Heart right ventricle (tissue), 16 donors: ENCODE data around the gene SLC5A5. TPM values are rescaled to one million over a fixed set of nuclear protein-coding genes. Genes with fewer than 3 reads are reported as not detected.
"Not testable (repeated sequence)": the region's sequence is repeated elsewhere in the genome, so short reads cannot be mapped to it uniquely, and the experiment has no call there.

Source experiments
- ATAC-seq, 8 donors: fragments of 200-7000 bp; cut with Tn5 transposase; one replicate each; pipeline ENCODE4 v1.9.1; 2020; ENCODE audit warnings: mild to moderate bottlenecking in 8 of 8, moderate library complexity in 8 of 8, moderate number of reproducible peaks in 1 of 8
- DNase-seq, 2 donors: peaks; one replicate each; pipeline ENCODE4 v3.0.0-alpha.2; 2020
- H3K27ac ChIP-seq, 10 donors: fragments of 200-600 bp; sonication (generic) in 2 of 10; one replicate each; pipeline versions ENCODE4 v1.5.0 to v1.8.0; 2020 to 2022; ENCODE audit warnings: mild to moderate bottlenecking in 3 of 10
- H3K27me3 ChIP-seq, 7 donors: fragments of 200-600 bp; one replicate each; pipeline ENCODE4 v1.8.0; 2021 to 2022; ENCODE audit warnings: mild to moderate bottlenecking in 2 of 7
- H3K36me3 ChIP-seq, 9 donors: fragments of 200-600 bp; sonication (generic) in 1 of 9; one replicate each; pipeline versions ENCODE4 v1.5.0 to v1.8.0; 2020 to 2022; ENCODE audit warnings: mild to moderate bottlenecking in 2 of 9
- H3K4me1 ChIP-seq, 9 donors: fragments of 200-600 bp; sonication (generic) in 1 of 9; one replicate each; pipeline versions ENCODE4 v1.5.0 to v1.8.0; 2020 to 2022; ENCODE audit warnings: mild to moderate bottlenecking in 4 of 9
- H3K4me3 ChIP-seq, 10 donors: fragments of 200-600 bp; sonication (generic) in 2 of 10; one replicate each; pipeline versions ENCODE4 v1.5.0 to v1.8.0; 2020 to 2022; ENCODE audit warnings: mild to moderate bottlenecking in 7 of 10, moderate library complexity in 2 of 10
- H3K9me3 ChIP-seq, 11 donors: fragments of 200-600 bp in 10 of 11; sonication (generic) in 2 of 11; one replicate each; pipeline versions ENCODE4 v1.5.0 to v1.8.0; 2013 to 2022; ENCODE audit warnings: mild to moderate bottlenecking in 2 of 11, control low read depth in 1 of 11, moderate library complexity in 1 of 11
- WGBS, 2 donors: extraction: QIAGEN DNeasy Blood & Tissue Kit; methylation state at CpG; one replicate each; pipeline ENCODE4 v1.1.7; 2013; ENCODE audit warnings: inconsistent platforms in 1 of 2; 5-methylcytosine and 5-hydroxymethylcytosine counted together
- intact Hi-C, 10 donors: fragments of 100-400 bp; cut with DNase I; formaldehyde crosslinking; loops; one replicate each; pipeline versions ENCODE4 v1.11.1 to v1.14.2; 2022
- polyA plus RNA-seq, 2 donors: library from polyadenylated mRNA; stranded (reverse); fragments of 200-250 nt; gene quantifications; one replicate each; pipeline ENCODE4 v1.2.3, GENCODE V29; 2013
- total RNA-seq, 10 donors: library from RNA; stranded (reverse); fragmentation: NEBNext Ultra II Directional in 3 of 10; extraction: Animal tissue kit (Norgen Biotek cat#: 25700) in 3 of 10; gene quantifications; one replicate each; pipeline versions ENCODE4 v1.2.1 to v1.2.4, GENCODE V29; 2021 to 2023
- TF ChIP-seq, protein P1 (sequence below), 9 donors: fragments of 200-600 bp; sonication (generic) in 2 of 9; IDR thresholded peaks; one replicate each; pipeline versions ENCODE4 v1.5.0 to v1.8.0; 2021 to 2022; ENCODE audit warnings: antibody characterized with exemption in 9 of 9, mild to moderate bottlenecking in 5 of 9, moderate library complexity in 1 of 9
- donor health status: Arrhythmogenic right ventricular cardiomyopathy.
- donor health status: ischemic (EF 13 %, LVEDD 7.1; RV severe dilation, severe dysfunction).
- donor health status: healthy with polysubstance abuse.
- donor health status: DM: no; HTN: yes; CAD: no.
- donor health status: DM: no; HTN: no; CAD: no.
- donor health status: ischemic (EF 25% LVEDD 6.9; RV normal size, moderate dysfunction).
- donor health status: ischemic (EF 25% LVEDD 5.7; RV mildly dilated, moderate dysfunction).
- donor health status: healthy.
- donor health status: DM: yes; HTN: yes; CAD: no.
- donor health status: Ischemic cardiomyopathy.
- donor health status: ischemic (EF 35%, LVEDD 5.7; RV mildly dilated, moderate dysfunction).
- donor health status: nonischemic (EF 11% LVEDD 7.7; RV severe dilation, severe dysfunction).
- donor health status: DM: yes; HTN: yes; CAD: no.
- donor health status: PGD.
- donor health status: ischemic (EF 29% LVEDD 5.4; RV normal size, mild dysfunction).
- donor health status: nonischemic (EF 23%, LVEDD 6.1; RV moderate dilation, normal function).

Gene SLC5A5
- total and polyA plus RNA-seq, 12 donors, result 0.16 TPM; not detected in 11

DNA sequence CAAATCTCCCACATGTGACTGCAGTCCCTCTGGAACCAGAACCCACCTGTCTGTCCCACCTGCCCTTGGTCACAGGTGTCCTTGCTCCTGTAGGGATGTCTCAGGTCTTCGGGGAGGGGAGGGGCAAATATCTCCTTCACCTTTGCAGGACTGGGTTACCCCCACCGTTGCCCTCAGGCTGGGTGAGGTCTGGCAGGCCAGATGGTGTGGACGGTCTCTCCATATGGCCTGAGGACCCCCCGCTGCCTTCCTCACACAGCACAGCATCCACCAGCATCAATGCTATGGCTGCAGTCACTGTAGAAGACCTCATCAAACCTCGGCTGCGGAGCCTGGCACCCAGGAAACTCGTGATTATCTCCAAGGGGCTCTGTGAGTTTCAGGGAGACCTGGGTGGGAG is 10.0 kb downstream of the SLC5A5 start:
- TF ChIP-seq, protein P1, sequence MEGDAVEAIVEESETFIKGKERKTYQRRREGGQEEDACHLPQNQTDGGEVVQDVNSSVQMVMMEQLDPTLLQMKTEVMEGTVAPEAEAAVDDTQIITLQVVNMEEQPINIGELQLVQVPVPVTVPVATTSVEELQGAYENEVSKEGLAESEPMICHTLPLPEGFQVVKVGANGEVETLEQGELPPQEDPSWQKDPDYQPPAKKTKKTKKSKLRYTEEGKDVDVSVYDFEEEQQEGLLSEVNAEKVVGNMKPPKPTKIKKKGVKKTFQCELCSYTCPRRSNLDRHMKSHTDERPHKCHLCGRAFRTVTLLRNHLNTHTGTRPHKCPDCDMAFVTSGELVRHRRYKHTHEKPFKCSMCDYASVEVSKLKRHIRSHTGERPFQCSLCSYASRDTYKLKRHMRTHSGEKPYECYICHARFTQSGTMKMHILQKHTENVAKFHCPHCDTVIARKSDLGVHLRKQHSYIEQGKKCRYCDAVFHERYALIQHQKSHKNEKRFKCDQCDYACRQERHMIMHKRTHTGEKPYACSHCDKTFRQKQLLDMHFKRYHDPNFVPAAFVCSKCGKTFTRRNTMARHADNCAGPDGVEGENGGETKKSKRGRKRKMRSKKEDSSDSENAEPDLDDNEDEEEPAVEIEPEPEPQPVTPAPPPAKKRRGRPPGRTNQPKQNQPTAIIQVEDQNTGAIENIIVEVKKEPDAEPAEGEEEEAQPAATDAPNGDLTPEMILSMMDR (IDR thresholded peaks at IDR 0.05), result no peak
- Histone ChIP-seq H3K9me3 (no peaks in the 10 kb centered on the region), H3K27me3 (peaks cover 0 to 38% (median 11%) of the 10 kb centered on the region in 7 donors), H3K27ac (no peak overlapping the region), H3K4me3 (no peak overlapping the region), H3K4me1 (no peaks in the 10 kb centered on the region), H3K36me3 (no peaks in the 10 kb centered on the region)
- no peak for DNase-seq
- intact Hi-C loops, result no loop called here
- WGBS, 2 donors, result 67 to 68% methylated on average over 7 of the region's 7 CpGs
- ATAC-seq, result no peak

DNA sequence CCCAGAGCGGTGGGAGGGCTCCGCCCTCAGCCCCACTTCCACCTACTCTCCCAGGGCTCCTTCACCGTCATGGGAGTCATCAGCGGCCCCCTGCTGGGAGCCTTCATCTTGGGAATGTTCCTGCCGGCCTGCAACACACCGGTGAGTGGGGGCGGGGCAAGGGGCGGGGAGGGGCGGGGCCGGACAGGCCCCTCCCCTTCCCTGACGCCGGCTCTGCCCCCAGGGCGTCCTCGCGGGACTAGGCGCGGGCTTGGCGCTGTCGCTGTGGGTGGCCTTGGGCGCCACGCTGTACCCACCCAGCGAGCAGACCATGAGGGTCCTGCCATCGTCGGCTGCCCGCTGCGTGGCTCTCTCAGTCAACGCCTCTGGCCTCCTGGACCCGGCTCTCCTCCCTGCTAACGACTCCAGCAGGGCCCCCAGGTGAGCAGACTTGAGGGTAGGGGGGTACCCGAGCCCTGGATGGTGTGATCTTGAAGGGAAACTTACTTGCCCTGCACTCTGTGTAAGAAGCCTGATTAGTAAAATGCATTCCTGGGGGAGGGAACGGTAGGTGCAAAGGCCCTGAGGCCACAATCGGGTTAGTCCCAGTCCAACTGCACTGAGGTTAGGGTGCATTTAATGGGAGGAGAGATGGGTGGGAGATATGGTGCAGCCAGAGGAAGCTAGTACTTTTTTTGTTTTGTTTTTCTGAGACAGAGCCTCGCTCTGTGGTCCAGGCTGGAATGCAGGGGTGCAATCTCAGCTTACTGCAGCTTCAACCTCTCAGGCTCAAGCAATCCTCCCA is 12.1 kb downstream of the SLC5A5 start:
- Histone ChIP-seq H3K36me3 (no peaks in the 10 kb centered on the region), H3K27me3 (peaks cover 0 to 27% (median 5%) of the 10 kb centered on the region in 7 donors), H3K27ac (no peak overlapping the region), H3K4me3 (no peak overlapping the region), H3K4me1 (no peaks in the 10 kb centered on the region), H3K9me3 (no peaks in the 10 kb centered on the region)
- TF ChIP-seq, protein P1 (IDR thresholded peaks at IDR 0.05), result no peak
- intact Hi-C loops, result no loop called here
- DNase-seq (no peak), ATAC-seq (no peak)
- WGBS, 2 donors, result 64 to 68% methylated on average over 32 to 33 of the region's 33 CpGs

DNA sequence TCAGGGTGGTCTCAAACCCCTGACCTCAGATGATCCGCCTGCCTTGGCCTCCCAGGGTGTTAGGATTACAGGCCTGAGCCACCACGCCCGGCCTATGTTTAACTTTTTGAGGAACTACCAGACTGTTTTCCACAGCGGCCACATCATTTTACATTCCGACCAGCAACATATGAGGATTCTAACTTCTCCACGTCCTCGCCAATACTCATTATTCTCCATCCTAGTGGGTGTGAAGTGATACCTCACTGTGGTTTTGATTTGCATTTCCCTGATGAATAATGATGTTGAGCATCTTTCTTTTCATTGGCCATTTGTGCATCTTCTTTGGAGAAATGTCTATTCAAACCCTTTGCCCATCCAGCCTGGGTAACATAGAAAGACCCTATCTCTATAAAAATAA is 14.8 kb downstream of the SLC5A5 start:
- H3K27me3 ChIP-seq, result peaks cover 0 to 41% (median 18%) of the 10 kb centered on the region in 7 donors
- intact Hi-C loops, result no loop called here
- 79 to 80% methylated on average over 7 of the region's 7 CpGs for WGBS, 2 donors

DNA sequence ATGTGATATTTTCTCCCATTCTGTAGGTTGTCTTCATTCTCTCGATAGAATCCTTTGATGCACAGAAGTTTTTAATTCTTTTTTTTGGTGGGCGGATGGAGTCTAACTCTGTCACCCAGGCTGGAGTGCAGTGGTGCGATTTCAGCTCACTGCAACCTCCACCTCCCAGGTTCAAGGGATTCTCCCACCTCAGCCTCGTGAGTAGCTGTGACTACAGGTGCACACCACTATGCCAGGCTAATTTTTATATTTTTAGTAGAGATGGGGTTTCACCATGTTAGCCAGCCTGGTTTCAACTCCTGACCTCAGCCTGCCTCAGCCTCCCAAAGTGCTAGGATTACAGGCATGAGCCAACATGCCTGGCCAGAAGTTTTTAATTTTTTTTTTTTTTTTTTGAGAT is 15.5 kb downstream of the SLC5A5 start:
- H3K9me3 ChIP-seq, intact Hi-C loops, H3K27ac ChIP-seq, H3K4me1 ChIP-seq, DNase-seq, H3K36me3 ChIP-seq, ATAC-seq, H3K4me3 ChIP-seq: not testable (repeated sequence)
- peaks cover 0 to 41% (median 24%) of the 10 kb centered on the region in 7 donors for H3K27me3 ChIP-seq
- 74 to 76% methylated on average over 4 of the region's 4 CpGs for WGBS, 2 donors

More for the DNA sequence above, 14.8 kb downstream of the SLC5A5 start:
- H3K4me3 ChIP-seq, result no peak overlapping the region
- no peaks in the 10 kb centered on the region for H3K9me3 ChIP-seq
- TF ChIP-seq, protein P1 (IDR thresholded peaks at IDR 0.05), result no peak
- no peaks in the 10 kb centered on the region for H3K4me1 ChIP-seq
- DNase-seq (no peak), ATAC-seq (no peak)
- H3K27ac ChIP-seq, result no peak overlapping the region
- no peaks in the 10 kb centered on the region for H3K36me3 ChIP-seq

DNA sequence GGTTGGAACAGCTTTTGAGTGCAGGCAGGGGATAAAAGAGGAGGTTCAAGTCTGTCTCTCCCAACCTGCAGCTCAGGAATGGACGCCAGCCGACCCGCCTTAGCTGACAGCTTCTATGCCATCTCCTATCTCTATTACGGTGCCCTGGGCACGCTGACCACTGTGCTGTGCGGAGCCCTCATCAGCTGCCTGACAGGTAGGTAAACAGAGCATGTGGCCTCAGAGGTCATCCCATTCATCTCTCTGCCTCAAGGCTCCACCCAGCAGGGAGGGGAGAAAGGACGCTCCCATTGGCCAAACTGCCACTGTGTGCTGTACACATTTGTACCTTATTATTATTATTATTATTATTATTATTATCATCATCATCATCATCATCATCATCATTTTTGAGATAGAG is 16.5 kb downstream of the SLC5A5 start:
- Histone ChIP-seq H3K27me3 (peaks cover 0 to 40% (median 24%) of the 10 kb centered on the region in 7 donors), H3K27ac (no peak overlapping the region), H3K36me3 (no peaks in the 10 kb centered on the region), H3K4me1 (no peaks in the 10 kb centered on the region), H3K9me3 (no peaks in the 10 kb centered on the region), H3K4me3 (no peak overlapping the region)
- 80 to 83% methylated on average over 7 of the region's 7 CpGs for WGBS, 2 donors
- ATAC-seq (no peak), DNase-seq (no peak)
- intact Hi-C loops, result no loop called here
- TF ChIP-seq, protein P1 (IDR thresholded peaks at IDR 0.05), result no peak
